Activated CD8-positive, alpha-beta memory T cell treated with anti-CD3 and anti-CD28 coated beads, Interleukin-2, amount 50 U/mL, for 1 hour (primary cell): Measurements from ENCODE around the gene MROH9.
"Not testable (repeated sequence)": the region's sequence is repeated elsewhere in the genome, so short reads cannot be mapped to it uniquely, and the experiment has no call there.

Experiments used
- DNase-seq: peaks from one replicate; pipeline ENCODE4 v3.0.0-alpha.2; 2020; ENCODE audit errors: extremely low read depth

Gene MROH9, protein sequence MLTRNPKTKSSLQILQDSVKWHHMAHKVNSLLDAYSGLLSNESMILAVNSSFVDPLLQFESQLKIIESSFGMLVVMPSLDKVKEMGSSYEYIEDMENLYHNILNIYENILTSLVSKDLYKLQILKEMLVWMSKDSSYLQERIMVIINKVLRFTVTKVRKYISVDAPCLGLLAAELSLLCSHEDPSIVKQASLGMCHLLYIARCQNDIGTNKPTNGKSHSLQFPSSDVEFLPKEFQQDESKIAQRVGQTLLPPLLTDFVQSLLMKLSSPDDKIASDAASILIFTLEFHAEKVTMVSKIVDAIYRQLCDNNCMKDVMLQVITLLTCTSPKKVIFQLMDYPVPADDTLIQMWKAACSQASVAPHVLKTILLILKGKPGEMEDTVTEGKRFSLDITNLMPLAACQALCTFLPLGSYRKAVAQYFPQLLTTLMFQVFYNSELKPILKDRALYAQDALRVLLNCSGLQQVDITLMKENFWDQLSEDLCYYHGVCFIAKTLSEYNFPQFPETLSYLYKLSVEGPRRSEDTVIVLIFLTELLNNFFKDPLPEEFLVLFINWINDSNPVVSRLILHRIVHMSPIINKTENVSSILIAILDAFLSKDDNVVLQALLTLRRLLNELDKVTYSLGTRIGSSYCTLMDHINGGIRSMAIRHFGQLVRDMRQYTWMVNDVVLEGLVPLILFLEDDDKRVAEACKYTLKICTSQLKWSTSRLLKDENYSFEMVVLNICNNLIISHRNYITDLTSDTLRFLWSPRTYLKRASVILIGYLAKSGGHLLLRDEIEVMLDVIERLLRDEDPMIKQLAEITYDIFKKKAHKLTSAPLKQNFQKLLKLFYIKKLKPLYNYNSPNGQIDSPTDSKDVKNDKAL

DNA sequence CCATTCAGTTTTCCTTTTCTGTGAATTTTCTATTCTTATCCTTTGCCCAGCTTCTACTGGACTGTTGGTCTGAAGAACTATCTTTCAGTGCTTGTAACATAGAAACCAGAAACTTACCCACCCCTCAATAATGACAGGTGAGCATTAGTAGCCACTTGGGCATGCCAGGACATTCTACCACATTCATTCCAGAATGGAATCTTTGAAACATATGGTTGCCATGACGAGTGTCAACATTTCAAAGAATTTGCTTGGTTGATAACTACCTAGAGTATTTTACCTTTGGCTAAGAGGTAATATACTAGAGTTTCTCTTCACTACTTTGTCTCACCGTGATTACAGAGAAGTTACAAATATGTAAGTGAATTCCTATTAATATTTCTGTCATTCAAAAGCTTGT lies at the start of gene MROH9:
TSS of gene MROH9 (plus strand) at position 304 of the 400 bp plus-strand sequence. CDS start 10,023 bp downstream, outside the sequence.
- DNase-seq, result no peak

DNA sequence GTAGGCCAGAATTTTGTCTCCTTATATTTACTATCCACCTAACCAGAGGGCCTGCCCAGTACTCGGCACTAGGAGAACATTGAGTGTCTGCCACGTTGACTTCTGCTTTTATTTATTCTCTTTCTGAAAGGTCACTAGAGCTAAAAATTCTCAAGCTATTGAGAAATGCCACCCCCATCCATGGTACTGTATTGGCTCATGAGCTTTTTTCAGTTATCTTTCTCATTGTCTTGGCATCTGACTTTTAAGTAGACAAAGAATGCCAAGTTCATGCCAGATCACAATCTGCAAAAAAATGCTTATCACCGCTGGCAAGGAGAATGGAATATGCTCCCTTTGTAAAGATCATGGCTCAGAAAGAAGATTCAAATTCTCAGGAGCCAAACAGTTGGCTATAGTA lies 49.8 kb upstream of the MROH9 start:
- no peak for DNase-seq

DNA sequence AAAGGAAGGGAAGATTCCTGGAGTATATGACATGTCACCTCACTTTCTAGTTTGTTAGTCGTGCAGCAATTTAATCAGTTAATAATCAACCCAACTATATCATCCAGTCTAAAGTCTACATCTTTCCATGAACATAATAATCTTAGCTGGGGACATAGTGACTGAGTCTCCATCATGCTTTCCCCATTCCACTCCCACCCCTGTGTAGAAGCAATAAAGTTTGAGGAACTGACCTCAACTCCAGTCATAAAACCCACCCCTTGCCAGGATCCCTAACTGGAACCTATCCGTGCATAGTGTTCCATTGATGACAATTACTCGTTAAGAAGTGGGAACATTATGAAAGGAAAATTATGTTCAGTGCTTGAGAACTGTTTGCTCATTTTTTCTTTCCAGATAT lies 48.9 kb upstream of the MROH9 start:
- DNase-seq, result no peak

DNA sequence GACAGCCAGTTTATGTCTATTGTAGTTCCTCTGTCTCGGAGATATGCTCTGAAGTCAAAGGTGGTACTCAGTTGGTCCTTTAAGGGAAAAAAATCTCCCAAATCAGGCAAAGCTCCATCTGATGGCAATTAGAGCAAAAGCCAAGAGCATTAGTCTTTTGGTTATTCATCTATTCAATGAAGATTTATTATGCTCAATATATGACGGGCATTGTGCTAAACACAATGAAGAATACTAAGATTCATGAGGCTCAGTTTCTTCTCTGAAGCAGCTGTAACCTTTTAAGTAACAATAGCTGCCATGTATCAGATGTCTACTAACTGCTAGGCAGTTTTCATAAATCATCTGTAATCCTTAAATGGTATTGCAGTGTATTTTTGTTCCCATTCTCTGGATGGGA lies 47.6 kb upstream of the MROH9 start:
- DNase-seq, result no peak

DNA sequence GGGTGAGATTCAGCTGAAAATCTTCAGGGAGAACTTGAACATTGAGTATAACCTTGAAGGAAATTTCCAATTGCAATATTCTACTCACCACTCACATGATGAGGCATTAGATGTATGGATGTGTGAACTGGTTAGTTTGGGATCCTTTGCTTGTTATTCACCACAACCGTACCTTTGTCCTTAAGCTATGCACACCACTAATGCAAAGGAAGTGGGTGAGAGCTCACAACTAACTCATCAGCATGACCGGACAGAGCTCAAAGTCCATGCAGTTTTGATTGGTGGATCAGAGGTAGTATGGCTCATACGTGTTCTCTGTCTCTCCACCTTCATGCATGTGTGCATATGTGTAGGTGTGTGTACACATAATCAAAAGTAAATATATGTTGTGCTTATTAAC lies 43.5 kb upstream of the MROH9 start:
- no peak for DNase-seq

DNA sequence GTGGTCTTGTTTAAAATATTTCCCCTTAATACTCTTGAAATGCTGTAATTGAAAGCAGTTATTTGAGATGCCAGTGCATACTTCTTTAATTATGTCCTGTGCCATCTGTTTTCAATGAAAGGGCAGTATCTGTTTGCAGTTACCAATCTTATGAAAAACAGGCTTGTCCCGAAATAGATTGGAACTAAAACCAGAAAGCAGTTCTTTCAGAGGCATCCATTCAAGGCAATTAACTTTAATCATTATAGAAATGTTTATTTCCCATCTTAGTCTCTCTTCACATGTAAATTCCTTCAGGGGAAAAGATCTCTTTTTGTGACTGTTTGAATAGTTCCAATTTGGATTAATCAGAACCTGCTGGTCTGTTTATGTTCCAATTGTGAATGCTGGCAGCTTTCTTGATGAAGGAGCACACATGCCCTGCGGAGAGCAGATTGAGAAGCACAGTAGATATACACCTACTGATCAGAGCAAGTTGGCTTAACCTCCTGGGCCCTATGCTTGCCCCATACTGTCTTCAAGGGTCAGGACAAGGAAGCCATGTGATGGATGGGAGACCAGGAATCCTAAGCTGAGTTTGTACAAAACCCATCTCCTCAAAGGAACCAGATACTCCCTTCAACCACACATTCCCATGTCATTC lies 41.6 kb upstream of the MROH9 start:
- DNase-seq, result no peak

DNA sequence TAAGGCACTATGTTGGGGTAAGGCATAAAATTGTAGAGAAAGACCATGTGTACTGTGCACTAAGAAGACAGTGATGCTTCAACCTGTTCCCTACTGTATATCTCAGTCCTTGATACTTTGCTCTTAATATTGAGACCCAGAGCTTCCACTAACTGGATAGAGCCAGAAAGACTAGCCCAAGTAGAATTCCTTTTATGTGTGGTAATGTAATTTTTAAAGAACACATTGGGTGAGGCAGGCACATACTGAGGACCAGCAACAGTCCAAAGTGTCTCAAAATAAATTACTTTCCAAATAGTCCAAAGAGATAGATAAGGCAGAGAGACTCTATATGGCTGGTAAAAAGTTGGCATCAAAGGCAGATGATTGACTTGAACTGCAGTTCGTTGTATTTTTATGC lies 31.4 kb upstream of the MROH9 start:
- no peak for DNase-seq

DNA sequence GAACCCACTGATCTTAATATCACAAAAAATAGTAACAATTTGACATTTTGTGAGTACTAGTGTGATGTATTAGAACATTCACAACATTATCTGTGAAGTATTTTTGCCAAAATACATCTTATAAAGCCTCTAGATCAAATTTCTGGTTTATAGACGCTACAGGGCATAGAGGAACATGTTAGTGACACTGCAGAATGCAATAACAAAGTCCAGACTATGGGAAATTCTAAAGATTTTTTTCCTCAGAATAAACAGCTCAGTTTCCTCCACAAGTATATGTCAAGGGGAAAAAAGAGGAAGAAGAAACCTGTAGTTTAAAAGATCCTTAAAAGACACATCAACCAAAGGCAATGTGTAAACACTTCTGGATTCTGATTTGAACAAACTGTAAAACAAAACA lies 26.4 kb upstream of the MROH9 start:
- no peak for DNase-seq

DNA sequence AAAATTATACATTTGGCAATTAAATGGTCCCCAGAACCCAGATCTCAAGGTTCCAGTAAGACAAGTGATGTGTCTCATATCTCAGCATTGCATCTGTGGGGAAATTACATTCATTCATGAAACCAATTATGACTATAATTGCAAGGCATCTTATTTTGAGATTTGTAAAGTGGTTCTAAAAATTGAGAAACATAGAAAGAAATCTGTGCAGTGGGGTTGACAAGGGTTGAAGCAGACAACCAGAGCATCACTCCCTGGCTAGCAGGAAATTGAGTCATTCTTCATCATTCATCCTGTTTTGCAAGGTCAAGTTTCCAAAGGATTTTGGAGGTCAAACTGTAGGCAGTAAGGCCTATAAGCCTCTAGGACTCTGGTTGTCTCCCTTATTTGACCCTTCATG lies 25.1 kb upstream of the MROH9 start:
- no peak for DNase-seq

DNA sequence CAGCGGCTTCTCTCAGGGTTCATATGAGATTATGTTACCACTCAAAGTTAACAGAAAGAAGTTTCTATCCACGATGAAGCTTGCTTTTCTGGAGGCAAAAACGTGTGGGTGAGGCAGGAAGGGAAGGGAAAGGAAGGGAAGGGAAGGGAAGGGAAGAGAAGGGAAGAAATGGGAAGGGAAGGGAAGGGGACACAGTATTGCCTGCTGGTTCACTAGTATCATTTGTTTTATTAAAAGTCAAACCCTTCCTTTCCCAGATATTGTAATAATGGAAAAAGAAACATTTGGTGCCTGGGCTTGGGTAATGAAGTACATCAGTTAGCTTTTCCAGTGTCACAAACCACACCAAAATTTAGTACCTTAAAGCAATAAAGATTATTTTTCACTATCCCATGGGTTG lies 18.0 kb upstream of the MROH9 start:
- no peak for DNase-seq

DNA sequence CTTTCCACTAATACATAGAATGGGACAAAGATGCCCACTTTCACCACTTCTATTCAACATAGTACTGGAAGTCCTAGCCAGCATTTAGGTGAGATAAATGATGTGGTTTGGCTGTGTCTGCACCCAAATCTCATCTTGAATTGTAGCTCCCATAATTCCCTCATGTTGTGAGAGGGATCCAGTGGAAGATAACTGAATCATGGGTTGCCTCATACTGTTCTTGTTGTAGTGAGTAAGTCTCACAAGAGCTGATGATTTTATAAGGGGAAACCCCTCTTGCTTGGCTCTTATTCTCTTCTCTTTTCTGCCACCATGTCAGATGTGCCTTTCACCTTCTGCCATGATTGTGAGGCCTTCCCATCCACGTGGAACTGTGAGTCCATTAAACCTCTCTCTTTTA lies 10.7 kb upstream of the MROH9 start:
- DNase-seq, result not testable (repeated sequence)

DNA sequence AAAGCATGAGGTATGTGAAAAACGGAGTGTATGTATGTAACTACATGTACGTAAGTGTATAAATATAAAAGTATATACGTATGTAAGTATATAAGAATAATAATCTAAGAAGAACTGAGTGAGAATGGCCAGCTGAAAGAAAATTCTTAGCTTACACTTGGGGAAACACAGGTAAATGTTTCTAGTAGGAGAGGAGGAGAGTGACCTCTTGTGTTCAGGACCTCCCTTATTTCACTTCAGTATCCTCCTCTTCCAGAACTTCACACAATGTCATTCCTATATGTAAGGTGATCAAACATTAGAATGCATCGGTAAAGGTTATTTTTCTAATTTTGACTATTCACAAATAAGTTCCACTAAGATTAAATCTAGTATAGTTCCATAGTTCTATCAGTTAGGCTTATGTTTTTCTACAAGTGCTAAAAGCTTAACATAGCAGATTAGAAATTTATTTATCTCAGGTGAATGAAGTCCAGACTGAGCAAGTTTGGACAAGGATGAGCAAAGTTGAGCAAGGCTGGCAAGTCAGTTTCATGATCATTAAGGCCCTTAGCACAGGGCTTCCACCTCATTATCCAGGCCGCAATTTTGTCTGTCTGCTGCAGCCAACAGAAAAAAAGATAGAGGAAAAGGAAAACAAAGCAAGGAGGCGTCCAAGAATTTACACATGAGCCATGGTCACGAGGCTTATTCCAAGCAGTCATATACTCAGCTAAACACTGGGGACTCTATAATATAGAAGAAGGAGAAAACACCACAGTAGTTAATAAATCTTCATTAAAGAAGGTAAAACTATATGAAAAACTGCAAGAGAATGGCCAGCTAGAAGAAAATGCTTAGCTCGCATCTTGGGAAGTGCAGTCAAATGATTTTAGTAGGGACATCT lies 7.1 kb upstream of the MROH9 start:
- no peak for DNase-seq

DNA sequence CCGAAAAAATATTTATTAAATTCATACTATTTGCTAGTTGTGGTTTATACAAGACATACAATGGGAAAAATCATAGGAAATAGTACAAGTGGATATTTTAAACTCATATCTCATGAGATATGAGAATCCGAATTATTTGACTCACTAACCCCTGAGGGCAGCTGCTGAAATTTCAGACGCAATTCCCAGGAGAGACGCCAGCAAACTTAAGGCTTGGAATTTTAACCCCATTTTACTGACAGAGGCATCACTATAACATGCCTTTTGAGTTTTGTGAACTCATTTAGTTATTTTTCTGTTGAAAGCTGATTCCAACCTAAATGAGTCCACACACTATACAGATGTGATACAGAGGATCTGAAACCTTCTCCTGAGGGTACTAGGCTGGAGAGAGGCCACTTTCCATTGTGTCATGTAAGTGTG lies 5.9 kb upstream of the MROH9 start:
- no peak for DNase-seq

DNA sequence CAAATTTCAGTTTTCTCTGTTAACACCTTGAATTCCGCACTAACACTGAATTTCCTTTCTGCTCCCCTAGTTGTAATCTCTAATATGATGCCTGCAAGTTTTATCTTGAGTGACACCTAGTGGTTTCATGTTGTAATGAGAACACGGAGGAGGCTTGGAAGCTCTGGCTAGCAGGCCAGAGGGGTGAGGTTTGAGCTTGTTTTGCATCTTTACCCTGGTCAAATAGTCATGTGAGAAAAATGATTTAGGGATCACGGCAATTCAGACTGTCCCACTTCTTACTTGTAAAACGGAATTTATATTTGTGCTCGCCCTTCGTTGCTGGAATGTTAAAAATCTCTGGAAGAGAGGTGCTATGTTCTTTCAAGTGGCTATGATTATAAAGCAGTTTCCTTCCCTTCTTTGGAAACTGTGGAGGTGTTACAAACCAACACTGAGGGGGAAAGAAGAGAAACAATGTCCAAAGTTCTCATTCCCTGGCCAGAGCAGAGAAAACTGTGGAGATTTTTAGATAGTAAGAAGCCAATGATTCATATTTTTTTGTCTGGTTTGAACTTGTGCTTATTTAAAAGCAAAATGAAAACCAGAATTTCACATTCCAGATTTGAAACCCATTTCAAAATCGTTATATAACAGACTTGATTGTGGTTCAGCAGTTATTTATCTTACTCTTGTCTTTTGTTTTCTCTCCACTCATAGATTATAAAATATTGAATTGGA lies 5.3 kb upstream of the MROH9 start:
- DNase-seq, result no peak

DNA sequence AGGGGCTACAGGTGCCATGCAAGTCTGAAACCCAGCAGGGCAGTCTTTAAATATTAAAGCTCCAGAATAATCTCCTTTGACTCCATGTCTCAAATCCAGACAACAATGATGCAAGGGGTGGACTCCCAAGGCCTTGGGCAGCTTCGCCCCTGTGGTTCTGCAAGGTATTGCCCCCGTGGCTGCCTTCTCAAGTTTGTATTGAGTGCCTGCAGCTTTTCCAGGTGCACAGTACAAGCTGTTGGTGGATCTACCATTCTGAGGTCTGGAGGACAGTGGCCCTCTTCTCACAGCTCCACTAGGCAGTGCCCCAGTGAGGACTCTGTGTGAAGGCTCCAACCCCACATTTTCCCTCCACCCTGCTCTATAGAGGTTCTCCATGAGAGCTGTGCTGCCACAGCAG lies 3.7 kb upstream of the MROH9 start:
- DNase-seq, result no peak

DNA sequence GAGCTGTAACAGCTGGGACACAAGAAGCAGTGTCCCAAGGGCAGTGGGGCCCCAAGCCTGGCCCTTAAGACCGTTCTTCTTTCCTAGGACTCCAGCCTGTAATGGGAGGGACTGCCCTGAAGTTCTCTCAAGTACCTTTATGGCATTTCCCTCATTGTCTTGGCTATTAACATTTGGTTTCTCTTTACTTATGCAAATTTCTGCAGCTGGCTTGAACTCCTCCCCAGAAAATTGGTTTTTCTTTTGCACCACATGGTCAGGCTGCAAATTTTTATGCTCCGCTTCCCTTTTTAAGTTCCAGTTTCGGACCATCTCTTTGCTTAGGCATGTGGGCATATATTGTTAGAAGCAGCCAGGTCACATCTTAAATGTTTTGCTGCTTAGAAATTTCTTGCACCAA lies 3.1 kb upstream of the MROH9 start:
- DNase-seq, result no peak

DNA sequence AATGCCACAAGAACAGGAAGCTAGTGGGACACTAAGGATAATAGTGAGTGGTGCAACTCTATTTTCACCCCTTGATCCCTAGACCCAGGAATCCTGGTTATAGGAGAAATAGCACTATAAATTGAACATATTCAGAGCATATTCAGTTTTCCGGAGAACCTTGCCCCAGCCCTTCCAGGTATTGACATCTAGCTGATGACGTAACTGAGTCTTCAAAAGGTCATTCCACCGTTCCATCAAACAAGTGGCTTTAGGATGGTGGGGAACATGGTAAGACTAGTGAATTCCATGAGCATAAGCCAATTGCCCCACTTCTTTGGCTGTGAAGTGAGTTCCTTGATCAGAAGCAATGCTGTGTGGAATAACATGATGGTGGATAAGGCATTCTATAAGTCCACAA lies 2.9 kb downstream of the MROH9 start:
- DNase-seq, result no peak

DNA sequence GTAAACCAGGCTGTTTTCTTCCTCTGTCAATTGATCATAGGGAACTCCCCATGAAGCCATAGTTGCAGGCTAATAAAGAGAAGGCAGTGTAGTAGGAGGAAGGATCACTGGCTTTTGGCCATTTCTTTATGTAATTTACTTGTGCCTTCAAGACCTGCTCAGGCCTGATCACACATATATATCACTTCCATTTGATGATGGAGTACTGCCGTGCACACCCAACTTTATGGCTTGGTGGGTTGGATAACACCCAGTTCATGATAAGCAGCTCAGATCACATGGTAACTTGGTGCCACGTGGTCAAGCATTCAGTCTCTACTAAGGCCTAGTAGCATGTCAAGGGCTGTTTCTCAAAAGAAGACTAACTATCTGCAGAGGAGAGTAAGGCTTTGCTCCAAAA lies 4.1 kb downstream of the MROH9 start:
- no peak for DNase-seq

DNA sequence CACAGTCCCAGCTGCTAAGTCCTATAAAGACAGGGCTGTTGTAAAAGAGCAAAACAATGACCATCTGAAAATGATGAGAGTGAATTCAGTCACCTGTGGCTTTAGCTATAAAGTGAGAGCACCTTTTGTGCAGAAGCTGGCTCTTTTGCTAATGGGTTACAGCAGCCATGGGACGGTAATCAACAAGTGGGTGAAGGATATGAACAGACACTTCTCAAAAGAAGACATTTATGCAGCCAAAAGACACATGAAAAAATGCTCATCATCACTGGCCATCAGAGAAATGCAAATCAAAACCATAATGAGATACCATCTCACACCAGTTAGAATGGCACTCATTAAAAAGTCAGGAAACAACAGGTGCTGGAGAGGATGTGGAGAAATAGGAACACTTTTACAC lies 16.4 kb downstream of the MROH9 start:
- DNase-seq, result not testable (repeated sequence)

DNA sequence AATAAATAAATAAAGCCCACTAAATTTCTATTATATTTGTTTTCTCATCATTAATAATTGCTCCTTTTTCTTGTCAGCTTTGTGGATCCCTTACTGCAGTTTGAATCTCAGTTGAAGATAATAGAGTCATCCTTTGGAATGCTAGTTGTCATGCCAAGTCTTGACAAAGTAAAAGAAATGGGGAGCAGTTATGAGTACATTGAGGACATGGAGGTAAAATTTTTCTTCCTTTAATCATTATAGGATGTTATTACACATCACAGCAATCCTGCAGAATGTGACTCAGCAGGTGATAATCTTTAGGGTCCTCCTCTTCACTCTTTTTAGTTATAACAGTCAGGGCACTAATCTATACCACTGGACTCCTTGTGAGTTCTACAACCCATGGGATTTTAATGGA lies 24.1 kb downstream of the MROH9 start:
- no peak for DNase-seq

DNA sequence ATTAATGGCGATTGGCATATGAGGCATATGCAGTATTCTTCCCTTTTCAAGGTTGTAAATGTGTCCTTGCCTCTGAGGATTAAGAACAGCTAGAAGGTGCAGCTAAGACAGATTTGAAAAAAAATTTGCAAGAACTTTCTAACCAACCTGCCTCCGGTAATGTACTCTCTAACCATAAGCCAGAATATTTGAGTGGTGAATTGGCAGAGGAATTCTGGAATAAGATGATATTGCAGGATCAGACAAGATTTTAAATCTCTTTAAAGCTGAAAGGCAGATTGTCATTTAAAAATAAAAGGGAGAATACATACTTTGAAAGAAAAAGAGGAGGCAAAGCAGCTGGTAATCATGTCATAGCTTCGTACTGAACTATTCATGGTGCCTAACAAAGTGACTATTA lies 29.2 kb downstream of the MROH9 start:
- no peak for DNase-seq
